Astrocyte (in vitro differentiated cells and primary cell): ENCODE measurements around the gene VCL. TPM values are rescaled to one million over a fixed set of nuclear protein-coding genes. Genes with fewer than 3 reads are reported as not detected.

Source experiments
- DNase-seq: peaks from one replicate; pipeline ENCODE4 v3.0.0-alpha.2; 2010; ENCODE audit warnings: low read depth
- FAIRE-seq: peaks from 2 replicates; lab custom pipeline; 2011; peaks lifted over from hg19 to GRCh38; lab: Jason Lieb, UNC
- H2AFZ ChIP-seq: 2 replicates; pipeline ENCODE4 v1.6.0; 2012; ENCODE audit warnings: low read depth, low read length, inconsistent platforms
- H3K27ac ChIP-seq: 2 replicates; pipeline ENCODE4 v1.5.1; 2011; ENCODE audit warnings: low read depth, low read length, inconsistent platforms
- H3K27me3 ChIP-seq: 2 replicates; pipeline ENCODE4 v1.6.0; 2011; ENCODE audit warnings: low read length, inconsistent platforms; ENCODE audit not compliant: insufficient read depth
- H3K36me3 ChIP-seq: 2 replicates; pipeline ENCODE4 v1.5.1; 2011; ENCODE audit warnings: low read length, inconsistent platforms; ENCODE audit not compliant: insufficient read depth
- H3K4me1 ChIP-seq: 2 replicates; pipeline ENCODE4 v1.5.1; 2011; ENCODE audit warnings: low read length, inconsistent platforms; ENCODE audit not compliant: insufficient read depth
- H3K4me2 ChIP-seq: 2 replicates; pipeline ENCODE4 v1.6.0; 2012; ENCODE audit warnings: low read length, inconsistent platforms
- H3K4me3 ChIP-seq: 2 replicates; pipeline ENCODE4 v1.5.1; 2011; ENCODE audit warnings: low read depth, mild to moderate bottlenecking, low read length, inconsistent platforms; ENCODE audit not compliant: insufficient read depth
- H3K79me2 ChIP-seq: 2 replicates; pipeline ENCODE4 v1.6.0; 2012; ENCODE audit warnings: mild to moderate bottlenecking, low read length, inconsistent platforms; ENCODE audit not compliant: insufficient read depth
- H3K9ac ChIP-seq: 2 replicates; pipeline ENCODE4 v1.6.0; 2012; ENCODE audit warnings: mild to moderate bottlenecking, low read length, inconsistent platforms
- H3K9me3 ChIP-seq: 2 replicates; pipeline ENCODE4 v1.5.1; 2012; ENCODE audit warnings: low read depth, mild to moderate bottlenecking, low read length, inconsistent platforms; ENCODE audit not compliant: insufficient read depth
- H4K20me1 ChIP-seq: 2 replicates; pipeline ENCODE4 v1.6.0; 2012; ENCODE audit warnings: low read length, inconsistent platforms; ENCODE audit not compliant: insufficient read depth
- H3K27ac Mint-ChIP-seq: one replicate; pipeline ENCODE4 v1.8.0; 2021; ENCODE audit warnings: mild to moderate bottlenecking, mixed read lengths; ENCODE audit not compliant: unreplicated experiment
- H3K27me3 Mint-ChIP-seq: one replicate; pipeline ENCODE4 v1.8.0; 2021; ENCODE audit warnings: low read depth, mixed read lengths; ENCODE audit not compliant: unreplicated experiment
- H3K36me3 Mint-ChIP-seq: one replicate; pipeline ENCODE4 v1.8.0; 2021; ENCODE audit warnings: low read depth, mixed read lengths; ENCODE audit not compliant: unreplicated experiment
- H3K4me1 Mint-ChIP-seq: one replicate; pipeline ENCODE4 v1.8.0; 2021; ENCODE audit warnings: low read depth, mixed read lengths; ENCODE audit not compliant: unreplicated experiment
- H3K4me3 Mint-ChIP-seq: one replicate; pipeline ENCODE4 v1.8.0; 2021; ENCODE audit warnings: mild to moderate bottlenecking, moderate library complexity, mixed read lengths; ENCODE audit not compliant: unreplicated experiment
- H3K9me3 Mint-ChIP-seq: one replicate; pipeline ENCODE4 v1.8.0; 2021; ENCODE audit warnings: mild to moderate bottlenecking, mixed read lengths; ENCODE audit not compliant: unreplicated experiment
- CTCF ChIP-seq: IDR thresholded peaks from 2 replicates; pipeline ENCODE4 v1.5.1; 2011; ENCODE audit warnings: low read depth, mild to moderate bottlenecking, inconsistent platforms, low read length, moderate library complexity; ENCODE audit not compliant: insufficient read depth
- EZH2 ChIP-seq: IDR thresholded peaks from 2 replicates; pipeline ENCODE4 v1.6.1; 2012; ENCODE audit warnings: mild to moderate bottlenecking, low read length, inconsistent platforms; ENCODE audit not compliant: insufficient read depth
- total RNA-seq: library from RNA; stranded (reverse); gene quantifications from 2 replicates; pipeline ENCODE4 v1.2.1, GENCODE V29; 2021

The VCL gene
- total RNA-seq, 1 donor from 2014 or later, result 474 TPM

DNA sequence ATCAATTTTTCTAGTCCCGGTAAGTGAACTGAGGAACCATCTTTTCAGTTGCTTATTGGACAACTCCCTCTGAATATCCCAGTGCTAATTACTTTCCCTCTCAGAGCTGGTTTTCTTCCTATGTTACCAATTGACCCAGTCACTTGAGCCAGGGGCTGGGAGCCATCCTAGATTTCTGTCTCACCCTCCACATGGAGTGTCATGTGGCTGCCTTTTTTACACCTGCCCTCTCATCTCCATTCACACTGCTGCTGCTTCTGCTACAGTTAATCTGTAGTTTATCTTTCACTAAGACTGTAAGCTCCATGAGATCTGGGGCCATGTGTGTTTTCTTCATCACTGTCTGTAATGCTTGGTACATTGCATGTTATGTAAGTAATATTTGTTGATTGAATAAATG lies 35.8 kb downstream of the VCL start:
- Mint-ChIP-seq H3K36me3 (peaks cover 21% of the 10 kb centered on the region), H3K9me3 (no peaks in the 10 kb centered on the region), H3K27me3 (no peaks in the 10 kb centered on the region), H3K4me1 (peaks cover 43% of the 10 kb centered on the region), H3K27ac (no peak overlapping the region), H3K4me3 (no peak overlapping the region)
- H3K9ac ChIP-seq, result no peak overlapping the region
- H3K79me2 ChIP-seq, result peaks cover 95% of the 10 kb centered on the region
- peaks cover 20% of the 10 kb centered on the region for H3K4me1 ChIP-seq
- H3K4me2 ChIP-seq, result no peak overlapping the region
- peaks cover 94% of the 10 kb centered on the region for H4K20me1 ChIP-seq
- no peak overlapping the region for H3K27ac ChIP-seq
- DNase-seq (no peak), FAIRE-seq (no peak)
- H3K27me3 ChIP-seq, result no peaks in the 10 kb centered on the region
- H3K4me3 ChIP-seq, result no peak overlapping the region
- no peak overlapping the region for H2AFZ ChIP-seq
- TF ChIP-seq EZH2 (no peak), CTCF (no peak)
- H3K9me3 ChIP-seq, result no peaks in the 10 kb centered on the region
- H3K36me3 ChIP-seq, result peaks cover 28% of the 10 kb centered on the region

GRCh38 chr10:74034301-74034700 lies 36.4 kb downstream of the VCL start:
- peaks cover 28% of the 10 kb centered on the region for H3K36me3 ChIP-seq
- no peak overlapping the region for H3K9ac ChIP-seq
- no peak overlapping the region for H3K4me3 Mint-ChIP-seq
- H2AFZ ChIP-seq, result no peak overlapping the region
- H4K20me1 ChIP-seq, result peaks cover 92% of the 10 kb centered on the region
- DNase-seq, result no peak
- no peak overlapping the region for H3K4me3 ChIP-seq
- peaks cover 42% of the 10 kb centered on the region for H3K4me1 Mint-ChIP-seq
- no peaks in the 10 kb centered on the region for H3K9me3 Mint-ChIP-seq
- TF ChIP-seq CTCF (no peak), EZH2 (no peak)
- H3K27me3 ChIP-seq, result no peaks in the 10 kb centered on the region
- no peak for FAIRE-seq
- H3K27ac ChIP-seq, result no peak overlapping the region
- peaks cover 96% of the 10 kb centered on the region for H3K79me2 ChIP-seq
- peaks cover 20% of the 10 kb centered on the region for H3K4me1 ChIP-seq
- no peaks in the 10 kb centered on the region for H3K27me3 Mint-ChIP-seq
- peaks cover 21% of the 10 kb centered on the region for H3K36me3 Mint-ChIP-seq
- H3K4me2 ChIP-seq, result peak overlapping the region; percentile 1
- H3K9me3 ChIP-seq, result no peaks in the 10 kb centered on the region
- H3K27ac Mint-ChIP-seq, result peak overlapping the region; percentile 20

- DNase-seq, result no peak
- FAIRE-seq, result no peak
- Mint-ChIP-seq H3K36me3 (peaks cover 21% of the 10 kb centered on the region), H3K9me3 (no peaks in the 10 kb centered on the region), H3K27ac (peak overlapping the region; percentile 12), H3K4me3 (no peak overlapping the region), H3K4me1 (peaks cover 44% of the 10 kb centered on the region), H3K27me3 (no peaks in the 10 kb centered on the region)
- no peaks in the 10 kb centered on the region for H3K27me3 ChIP-seq
- no peak overlapping the region for H3K4me3 ChIP-seq
- no peak overlapping the region for H3K9ac ChIP-seq
- no peak for TF ChIP-seq EZH2
- peak; percentile 43 for TF ChIP-seq CTCF
- peaks cover 18% of the 10 kb centered on the region for H3K4me1 ChIP-seq
- H3K9me3 ChIP-seq, result no peaks in the 10 kb centered on the region
- peaks cover 92% of the 10 kb centered on the region for H4K20me1 ChIP-seq
- H3K79me2 ChIP-seq, result peaks cover 96% of the 10 kb centered on the region
- H3K36me3 ChIP-seq, result peaks cover 23% of the 10 kb centered on the region
- no peak overlapping the region for H2AFZ ChIP-seq
- H3K4me2 ChIP-seq, result no peak overlapping the region
- no peak overlapping the region for H3K27ac ChIP-seq
Observed at GRCh38 chr10:74035303-74035702, 37.4 kb downstream of the VCL start.
